GM19324 (cell line): ENCODE measurements around the gene HTATSF1.

ENCODE experiments used
- ATAC-seq: cut with Tn5 transposase; IDR thresholded peaks from one replicate; pipeline ENCODE4 v1.9.1; 2021; ENCODE audit warnings: mild to moderate bottlenecking, moderate library complexity; ENCODE audit not compliant: unreplicated experiment, low FRiP score

HTATSF1 gene

GRCh38 chrX:136497556-136498052, at the start of gene HTATSF1:
Gene HTATSF1, plus strand, starts transcription at chrX:136497592. Its CDS starts 93 bp downstream, at chrX:136497685.
- ATAC-seq = peak; percentile 17

GRCh38 chrX:136447968-136448367, 49.4 kb upstream of the HTATSF1 start:
- no peak for ATAC-seq

- ATAC-seq = no peak
These were observed 47.2 kb upstream of the HTATSF1 start for GRCh38 chrX:136450050-136450830.

GRCh38 chrX:136452614-136453013, 44.8 kb upstream of the HTATSF1 start:
- no peak for ATAC-seq

GRCh38 chrX:136453114-136453513, 44.3 kb upstream of the HTATSF1 start:
- ATAC-seq = no peak

- ATAC-seq = no peak
These were observed 43.6 kb upstream of the HTATSF1 start for GRCh38 chrX:136453771-136454170.

- no peak for ATAC-seq
These were observed 41.3 kb upstream of the HTATSF1 start for GRCh38 chrX:136456133-136456532.

- ATAC-seq = no peak
These were observed 40.0 kb upstream of the HTATSF1 start for GRCh38 chrX:136457303-136457917.

- ATAC-seq = no peak
These were observed 32.8 kb upstream of the HTATSF1 start for GRCh38 chrX:136464589-136464988.

GRCh38 chrX:136467303-136467702, 30.1 kb upstream of the HTATSF1 start:
- ATAC-seq = no peak

GRCh38 chrX:136468391-136469103, 28.8 kb upstream of the HTATSF1 start:
- ATAC-seq = no peak

GRCh38 chrX:136473663-136474062, 23.7 kb upstream of the HTATSF1 start:
- ATAC-seq = no peak

- ATAC-seq = no peak
These were observed 22.2 kb upstream of the HTATSF1 start for GRCh38 chrX:136475236-136475635.

- no peak for ATAC-seq
These were observed 20.9 kb upstream of the HTATSF1 start for GRCh38 chrX:136476501-136476900.

GRCh38 chrX:136477026-136477425, 20.4 kb upstream of the HTATSF1 start:
- ATAC-seq = no peak

GRCh38 chrX:136480383-136480782, 17.0 kb upstream of the HTATSF1 start:
- no peak for ATAC-seq

- no peak for ATAC-seq
These were observed 9.7 kb upstream of the HTATSF1 start, which contains the start of gene BRS3 for GRCh38 chrX:136487647-136488046. Gene BRS3, plus strand, starts transcription at chrX:136487947. Its CDS starts 168 bp downstream, at chrX:136488115.

GRCh38 chrX:136488706-136489105, 8.7 kb upstream of the HTATSF1 start:
- ATAC-seq = no peak

GRCh38 chrX:136491832-136492231, 5.6 kb upstream of the HTATSF1 start:
- ATAC-seq = no peak

- no peak for ATAC-seq
These were observed 4.4 kb upstream of the HTATSF1 start for GRCh38 chrX:136493011-136493410.

GRCh38 chrX:136495043-136495442, 2.3 kb upstream of the HTATSF1 start:
- no peak for ATAC-seq
